Tibial artery (tissue), 4 donors: ENCODE data around the gene KCTD19.
A peak's percentile ranks its signal among the peaks of the same experiment; 100 is the strongest.

ENCODE experiments used
- DNase-seq, 2 donors: peaks; one replicate each; pipeline ENCODE4 v3.0.0-alpha.2; 2019
- H3K27ac ChIP-seq, 2 donors: fragments of 200-600 bp; sonication (generic) in 1 of 2; 1 replicate in 1 of 2; 2 replicates in 1 of 2; pipeline ENCODE4 v1.5.1; 2018 to 2019; ENCODE audit warnings: mild to moderate bottlenecking in 1 of 2
- H3K27me3 ChIP-seq, 2 donors: fragments of 200-600 bp; sonication (generic) in 1 of 2; one replicate each; pipeline versions ENCODE4 v1.5.1 to v1.6.0; 2016 to 2019
- H3K36me3 ChIP-seq, 3 donors: fragments of 200-600 bp; sonication (generic) in 2 of 3; one replicate each; pipeline ENCODE4 v1.5.1; 2016 to 2019; ENCODE audit warnings: mild to moderate bottlenecking in 2 of 3
- H3K4me1 ChIP-seq, 4 donors: fragments of 200-600 bp; sonication (generic) in 2 of 4; 1 replicate in 3 of 4; 2 replicates in 1 of 4; pipeline ENCODE4 v1.5.1; 2016 to 2019
- H3K4me3 ChIP-seq, 2 donors: fragments of 200-600 bp; sonication (generic) in 1 of 2; 1 replicate in 1 of 2; 2 replicates in 1 of 2; pipeline ENCODE4 v1.5.1; 2018 to 2019; ENCODE audit warnings: mild to moderate bottlenecking in 2 of 2
- H3K9me3 ChIP-seq, 3 donors: fragments of 200-600 bp; sonication (generic) in 1 of 3; one replicate each; pipeline ENCODE4 v1.5.1; 2016 to 2019
- intact Hi-C: fragments of 100-400 bp; cut with DNase I; formaldehyde crosslinking; loops from one replicate; pipeline ENCODE4 v1.15.0; 2023; ENCODE audit warnings: low total_unique reads
- TF ChIP-seq, protein P1 (sequence below), 2 experiments: fragments of 200-600 bp in 1 of 2; fragments of 450-650 bp in 1 of 2; IDR thresholded peaks; one replicate each; pipeline ENCODE4 v1.5.1; 2017 to 2019; ENCODE audit warnings: antibody characterized with exemption in 2 of 2, mild to moderate bottlenecking in 1 of 2, moderate library complexity in 1 of 2

The KCTD19 gene

DNA sequence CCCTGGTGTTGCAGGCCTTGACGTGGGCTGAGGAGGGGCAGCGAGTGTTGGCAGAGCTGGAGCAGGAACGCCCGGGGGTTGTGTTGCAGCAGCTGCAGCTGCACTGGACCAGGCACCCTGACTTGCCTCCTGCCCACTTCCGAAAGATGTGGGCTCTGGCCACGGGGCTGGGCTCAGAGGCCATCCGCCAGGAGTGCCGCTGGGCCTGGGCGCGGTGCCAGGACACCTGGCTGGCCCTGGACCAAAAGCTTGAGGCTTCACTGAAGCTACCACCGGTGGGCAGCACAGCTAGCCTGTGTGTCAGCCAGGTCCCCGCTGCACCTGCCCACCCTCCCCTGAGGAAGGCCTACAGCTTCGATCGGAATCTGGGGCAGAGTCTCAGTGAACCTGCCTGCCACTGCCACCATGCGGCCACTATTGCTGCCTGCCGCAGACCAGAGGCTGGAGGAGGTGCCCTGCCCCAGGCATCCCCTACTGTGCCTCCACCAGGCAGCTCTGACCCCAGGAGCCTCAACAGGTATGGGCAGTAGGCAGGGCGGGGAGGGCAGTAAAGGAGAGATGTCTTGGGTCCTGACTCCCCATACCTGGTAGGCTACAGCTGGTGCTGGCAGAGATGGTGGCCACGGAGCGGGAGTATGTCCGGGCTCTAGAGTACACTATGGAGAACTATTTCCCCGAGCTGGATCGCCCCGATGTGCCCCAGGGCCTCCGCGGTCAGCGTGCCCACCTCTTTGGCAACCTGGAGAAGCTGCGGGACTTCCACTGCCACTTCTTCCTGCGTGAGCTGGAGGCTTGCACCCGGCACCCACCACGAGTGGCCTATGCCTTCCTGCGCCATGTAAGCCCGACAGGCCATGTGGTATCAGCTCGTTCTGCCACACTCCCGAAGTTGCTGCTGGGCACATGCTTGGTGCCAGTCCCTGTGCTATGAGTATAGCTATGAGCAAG, 41.6 kb downstream of the KCTD19 start:
- intact Hi-C loops: no loop called here
- no peaks in the 10 kb centered on the region for H3K27me3 ChIP-seq
- H3K4me3 ChIP-seq: no peak overlapping the region
- DNase-seq: no peak
- no peaks in the 10 kb centered on the region for H3K9me3 ChIP-seq
- H3K36me3 ChIP-seq: peaks cover 0 to 43% (median 0%) of the 10 kb centered on the region in 3 donors
- no peak overlapping the region for H3K27ac ChIP-seq
- TF ChIP-seq, protein P1, sequence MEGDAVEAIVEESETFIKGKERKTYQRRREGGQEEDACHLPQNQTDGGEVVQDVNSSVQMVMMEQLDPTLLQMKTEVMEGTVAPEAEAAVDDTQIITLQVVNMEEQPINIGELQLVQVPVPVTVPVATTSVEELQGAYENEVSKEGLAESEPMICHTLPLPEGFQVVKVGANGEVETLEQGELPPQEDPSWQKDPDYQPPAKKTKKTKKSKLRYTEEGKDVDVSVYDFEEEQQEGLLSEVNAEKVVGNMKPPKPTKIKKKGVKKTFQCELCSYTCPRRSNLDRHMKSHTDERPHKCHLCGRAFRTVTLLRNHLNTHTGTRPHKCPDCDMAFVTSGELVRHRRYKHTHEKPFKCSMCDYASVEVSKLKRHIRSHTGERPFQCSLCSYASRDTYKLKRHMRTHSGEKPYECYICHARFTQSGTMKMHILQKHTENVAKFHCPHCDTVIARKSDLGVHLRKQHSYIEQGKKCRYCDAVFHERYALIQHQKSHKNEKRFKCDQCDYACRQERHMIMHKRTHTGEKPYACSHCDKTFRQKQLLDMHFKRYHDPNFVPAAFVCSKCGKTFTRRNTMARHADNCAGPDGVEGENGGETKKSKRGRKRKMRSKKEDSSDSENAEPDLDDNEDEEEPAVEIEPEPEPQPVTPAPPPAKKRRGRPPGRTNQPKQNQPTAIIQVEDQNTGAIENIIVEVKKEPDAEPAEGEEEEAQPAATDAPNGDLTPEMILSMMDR (IDR thresholded peaks at IDR 0.05): peak; percentile 42 to 44
- peaks cover 0 to 11% (median 3%) of the 10 kb centered on the region in 4 donors for H3K4me1 ChIP-seq

DNA sequence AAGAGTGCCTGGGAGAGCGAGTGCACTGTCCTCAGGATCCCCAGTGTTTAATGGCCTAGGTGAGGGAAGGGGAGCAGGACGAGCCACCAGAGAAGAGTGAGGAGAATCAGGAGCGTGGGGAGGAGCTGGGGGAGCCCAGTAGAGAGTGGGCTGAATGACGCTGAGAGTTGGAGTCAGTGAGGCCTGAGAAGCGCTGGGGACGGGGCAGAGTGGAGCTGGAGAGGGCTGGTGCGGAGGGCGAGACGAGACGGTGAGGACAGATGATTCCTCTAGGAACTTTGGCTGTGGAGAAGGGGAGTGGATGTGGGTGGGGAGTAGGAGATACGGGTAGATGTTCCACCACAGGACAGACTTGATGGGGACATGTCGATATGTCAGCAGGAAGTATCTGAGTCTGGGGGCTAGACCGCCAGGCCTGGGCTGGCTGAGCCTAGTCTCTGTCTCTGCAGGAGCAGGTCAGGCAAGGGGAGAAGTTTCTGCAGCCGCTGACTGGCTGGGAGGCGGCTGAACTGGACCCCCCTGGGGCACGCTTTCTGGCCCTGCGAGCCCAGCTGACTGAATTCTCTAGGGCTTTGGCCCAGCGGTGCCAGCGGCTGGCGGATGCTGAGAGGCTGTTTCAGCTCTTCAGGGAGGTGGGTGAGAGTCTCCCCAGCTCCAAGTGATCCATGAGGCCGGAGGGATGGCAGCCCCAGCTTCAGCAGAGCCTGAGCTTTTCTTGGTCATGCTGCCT, 42.5 kb downstream of the KCTD19 start:
- DNase-seq: no peak
- no peaks in the 10 kb centered on the region for H3K9me3 ChIP-seq
- intact Hi-C loops: no loop called here
- H3K27ac ChIP-seq: no peak overlapping the region
- no peaks in the 10 kb centered on the region for H3K27me3 ChIP-seq
- H3K4me3 ChIP-seq: no peak overlapping the region
- TF ChIP-seq, protein P1 (IDR thresholded peaks at IDR 0.05): no peak
- peaks cover 0 to 43% (median 0%) of the 10 kb centered on the region in 3 donors for H3K36me3 ChIP-seq
- H3K4me1 ChIP-seq: peaks cover 0 to 20% (median 7%) of the 10 kb centered on the region in 4 donors

DNA sequence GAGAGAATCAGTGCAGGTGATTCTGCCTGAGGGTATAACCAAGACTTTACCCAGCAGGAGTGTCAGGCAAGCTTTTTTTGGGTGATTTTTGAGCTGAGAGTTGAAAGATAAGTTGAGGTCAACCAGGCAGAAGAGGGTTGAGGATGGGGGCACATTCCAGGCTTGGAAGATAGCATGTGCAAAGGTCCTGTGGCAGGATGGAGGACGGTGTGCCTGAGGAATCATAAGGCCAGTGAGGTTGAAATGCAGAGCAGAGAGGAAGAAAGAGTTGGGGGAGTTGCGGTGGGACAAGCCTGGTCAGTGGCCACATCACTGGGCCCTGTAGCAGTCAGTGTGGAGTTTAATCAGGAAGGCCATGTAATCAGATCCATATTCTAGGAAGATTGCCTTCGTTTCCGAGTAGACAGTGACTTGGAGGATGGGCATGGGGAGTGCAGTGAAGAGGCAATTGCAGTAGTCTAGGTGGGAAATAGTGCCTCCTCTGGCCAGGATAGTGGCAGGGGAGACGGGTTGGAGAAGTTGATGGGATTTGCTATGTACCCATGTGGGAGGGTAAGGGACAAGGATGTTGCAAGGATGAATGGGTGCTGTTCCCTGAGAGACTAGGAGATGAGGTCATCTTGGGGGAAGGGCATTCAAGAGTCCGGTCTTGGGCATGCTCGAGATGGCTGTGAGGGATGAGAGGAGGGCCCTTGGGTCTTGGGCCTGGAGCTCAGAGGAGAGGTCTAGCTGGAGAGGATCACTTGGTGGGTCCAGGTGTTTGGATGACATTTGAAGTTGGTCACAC, 43.3 kb downstream of the KCTD19 start:
- no peak for DNase-seq
- H3K27me3 ChIP-seq: no peaks in the 10 kb centered on the region
- peaks cover 0 to 39% (median 0%) of the 10 kb centered on the region in 3 donors for H3K36me3 ChIP-seq
- no peak overlapping the region for H3K4me3 ChIP-seq
- H3K27ac ChIP-seq: no peak overlapping the region
- peaks cover 0 to 27% (median 14%) of the 10 kb centered on the region in 4 donors for H3K4me1 ChIP-seq
- intact Hi-C loops: no loop called here
- TF ChIP-seq, protein P1 (IDR thresholded peaks at IDR 0.05): no peak
- no peaks in the 10 kb centered on the region for H3K9me3 ChIP-seq

DNA sequence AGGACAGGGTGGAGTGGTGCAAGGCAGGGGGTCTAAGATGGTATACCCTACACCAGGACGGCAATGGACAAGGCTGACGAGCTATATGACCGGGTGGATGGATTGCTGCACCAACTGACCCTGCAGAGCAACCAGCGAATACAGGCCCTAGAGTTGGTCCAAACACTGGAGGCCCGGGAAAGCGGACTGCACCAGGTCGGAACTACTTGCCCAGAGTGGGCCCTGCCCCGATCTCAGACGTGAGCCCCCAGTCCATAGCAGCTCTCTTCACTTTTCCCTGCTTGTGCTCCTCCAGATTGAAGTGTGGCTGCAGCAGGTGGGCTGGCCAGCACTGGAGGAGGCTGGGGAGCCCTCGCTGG, 44.1 kb downstream of the KCTD19 start:
- Histone ChIP-seq H3K27me3 (no peaks in the 10 kb centered on the region), H3K36me3 (peaks cover 0 to 31% (median 0%) of the 10 kb centered on the region in 3 donors), H3K4me1 (peaks cover 0 to 35% (median 18%) of the 10 kb centered on the region in 4 donors), H3K9me3 (no peaks in the 10 kb centered on the region), H3K4me3 (no peak overlapping the region), H3K27ac (no peak overlapping the region)
- DNase-seq: no peak
- intact Hi-C loops: no loop called here
- TF ChIP-seq, protein P1 (IDR thresholded peaks at IDR 0.05): no peak
